GM12891 (cell line): ENCODE data around the gene VPS26C.
A peak's percentile ranks its signal among the peaks of the same experiment; 100 is the strongest.

Experiments
- DNase-seq: peaks from one replicate; pipeline ENCODE4 v3.0.0; 2011; ENCODE audit warnings: low spot score; ENCODE audit not compliant: insufficient read length
- FAIRE-seq: peaks from 2 replicates; lab custom pipeline; 2011; peaks lifted over from hg19 to GRCh38; lab: Jason Lieb, UNC
- PAX5 ChIP-seq: IDR thresholded peaks from 2 replicates; pipeline ENCODE4 v1.6.1; 2011; ENCODE audit warnings: low read length, moderate library complexity, mild to moderate bottlenecking; ENCODE audit not compliant: insufficient read depth, severe bottlenecking
- POLR2A ChIP-seq: IDR thresholded peaks from 2 replicates; pipeline ENCODE4 v1.6.1; 2011; ENCODE audit warnings: low read depth, low read length, control low read depth
- POLR2AphosphoS5 ChIP-seq: IDR thresholded peaks from 2 replicates; pipeline ENCODE4 v1.6.1; 2011; ENCODE audit warnings: low read depth, low read length, control low read depth
- POU2F2 ChIP-seq: IDR thresholded peaks from 2 replicates; pipeline ENCODE4 v1.6.1; 2011; ENCODE audit warnings: low read depth, mild to moderate bottlenecking, control low read depth, low read length, moderate library complexity
- SPI1 ChIP-seq: IDR thresholded peaks from 2 replicates; pipeline ENCODE4 v1.6.1; 2011; ENCODE audit warnings: low read depth, low read length, control low read depth
- TAF1 ChIP-seq: IDR thresholded peaks from 2 replicates; pipeline ENCODE4 v1.6.1; 2011; ENCODE audit warnings: low read depth, low read length, control low read depth

The VPS26C gene

GRCh38 chr21:37214952-37215351 is 52.2 kb downstream of the VPS26C start:
- no peak for TF ChIP-seq PAX5
- TF ChIP-seq POU2F2 = no peak
- no peak for TF ChIP-seq SPI1
- no peak for TF ChIP-seq POLR2A
- no peak for TF ChIP-seq TAF1
- TF ChIP-seq POLR2AphosphoS5 = no peak
- FAIRE-seq = no peak
- no peak for DNase-seq

- DNase-seq (no peak), FAIRE-seq (no peak)
- TF ChIP-seq SPI1 = no peak
Observed at GRCh38 chr21:37210799-37211198, 56.3 kb downstream of the VPS26C start.

GRCh38 chr21:37210130-37210529 is 57.0 kb downstream of the VPS26C start:
- FAIRE-seq (no peak), DNase-seq (no peak)
- no peak for TF ChIP-seq PAX5
- TF ChIP-seq POLR2A = no peak
- no peak for TF ChIP-seq TAF1
- no peak for TF ChIP-seq SPI1
- no peak for TF ChIP-seq POLR2AphosphoS5
- no peak for TF ChIP-seq POU2F2

GRCh38 chr21:37208741-37209225 is 58.4 kb downstream of the VPS26C start:
- TF ChIP-seq POLR2AphosphoS5 (no peak), PAX5 (peak; percentile 68), POLR2A (0 out of 2 replicates have a peak, but pooled peaks have one; percentile 23), SPI1 (no peak)
- FAIRE-seq (peak; percentile 56), DNase-seq (no peak)

GRCh38 chr21:37208056-37208721 is 58.9 kb downstream of the VPS26C start:
- DNase-seq (no peak), FAIRE-seq (peak; percentile 82)
- TF ChIP-seq SPI1 (peak; percentile 90), POLR2A (no peak; the same call in 1 of the 2 replicates), TAF1 (peak; percentile 62; the same call in 1 of the 2 replicates), POU2F2 (no peak), POLR2AphosphoS5 (peak; percentile 29; the same call in 1 of the 2 replicates), PAX5 (no peak)

GRCh38 chr21:37207441-37208009 is 59.6 kb downstream of the VPS26C start:
- 0 out of 2 replicates have a peak, but pooled peaks have one; percentile 35 for TF ChIP-seq TAF1
- TF ChIP-seq POU2F2 = peak; percentile 49; the same call in 1 of the 2 replicates
- TF ChIP-seq PAX5 = no peak
- TF ChIP-seq POLR2A = 0 out of 2 replicates have a peak, but pooled peaks have one; percentile 43
- TF ChIP-seq SPI1 = peak; percentile 1; the same call in 1 of the 2 replicates
- TF ChIP-seq POLR2AphosphoS5 = no peak
- peak; percentile 83 for FAIRE-seq
- no peak for DNase-seq

- no peak for DNase-seq
- TF ChIP-seq PAX5 (no peak), TAF1 (no peak), POU2F2 (no peak), POLR2A (no peak; the same call in 1 of the 2 replicates), POLR2AphosphoS5 (no peak), SPI1 (no peak)
- FAIRE-seq = peak; percentile 5
Observed at GRCh38 chr21:37206496-37206895, 60.6 kb downstream of the VPS26C start.

GRCh38 chr21:37204580-37204979 is 62.6 kb downstream of the VPS26C start:
- TF ChIP-seq PAX5 (no peak), POU2F2 (no peak), SPI1 (no peak), POLR2A (no peak; the same call in 1 of the 2 replicates), TAF1 (no peak), POLR2AphosphoS5 (no peak)
- FAIRE-seq = no peak
- DNase-seq = no peak

GRCh38 chr21:37202221-37203110 is 64.7 kb downstream of the VPS26C start:
- no peak for FAIRE-seq
- no peak for DNase-seq
- TF ChIP-seq POLR2A (no peak), TAF1 (no peak), SPI1 (no peak), POU2F2 (no peak), PAX5 (no peak), POLR2AphosphoS5 (no peak)
